ENCODE measurements around the gene TP63.

TP63 gene

GRCh38 chr3:189936201-189936945, 305.2 kb downstream of the TP63 start:
- H3K9me3 Mint-ChIP-seq, result no peaks in the 10 kb centered on the region
- no peak overlapping the region for H3K27ac Mint-ChIP-seq
- H3K4me1 Mint-ChIP-seq, result no peaks in the 10 kb centered on the region
- H3K4me3 Mint-ChIP-seq, result no peak overlapping the region
- no peak for DNase-seq
- ATAC-seq, result no peak
- H3K27me3 Mint-ChIP-seq, result peaks cover 7% of the 10 kb centered on the region

- Mint-ChIP-seq H3K9me3 (no peaks in the 10 kb centered on the region), H3K4me3 (no peak overlapping the region), H3K4me1 (no peaks in the 10 kb centered on the region), H3K27ac (no peak overlapping the region), H3K27me3 (peaks cover 7% of the 10 kb centered on the region)
- no peak for DNase-seq
- no peak for ATAC-seq
Observed at GRCh38 chr3:189937302-189938127, 306.3 kb downstream of the TP63 start.

- H3K9me3 Mint-ChIP-seq, result no peaks in the 10 kb centered on the region
Observed at GRCh38 chr3:189941125-189941524, 309.9 kb downstream of the TP63 start.

GRCh38 chr3:189941679-189942078, 310.5 kb downstream of the TP63 start:
- H3K27ac Mint-ChIP-seq, result no peak overlapping the region
- DNase-seq (no peak), ATAC-seq (no peak)
- H3K27me3 Mint-ChIP-seq, result peaks cover 5% of the 10 kb centered on the region
- no peak overlapping the region for H3K4me3 Mint-ChIP-seq
- no peaks in the 10 kb centered on the region for H3K4me1 Mint-ChIP-seq
- no peaks in the 10 kb centered on the region for H3K9me3 Mint-ChIP-seq

More at GRCh38 chr3:189941125-189941524, 309.9 kb downstream of the TP63 start:
- Mint-ChIP-seq H3K27me3 (no peaks in the 10 kb centered on the region), H3K27ac (no peak overlapping the region), H3K4me1 (no peaks in the 10 kb centered on the region), H3K4me3 (no peak overlapping the region)
- DNase-seq (no peak), ATAC-seq (no peak)

- Mint-ChIP-seq H3K9me3 (no peaks in the 10 kb centered on the region), H3K27me3 (peaks cover 7% of the 10 kb centered on the region), H3K4me1 (no peaks in the 10 kb centered on the region), H3K27ac (no peak overlapping the region), H3K4me3 (no peak overlapping the region)
- DNase-seq (no peak), ATAC-seq (no peak)
Observed at GRCh38 chr3:189942948-189943347, 311.8 kb downstream of the TP63 start.

- no peak overlapping the region for H3K4me3 Mint-ChIP-seq
- H3K27ac Mint-ChIP-seq, result no peak overlapping the region
- DNase-seq (no peak), ATAC-seq (no peak)
- no peaks in the 10 kb centered on the region for H3K9me3 Mint-ChIP-seq
- peaks cover 7% of the 10 kb centered on the region for H3K27me3 Mint-ChIP-seq
- H3K4me1 Mint-ChIP-seq, result peaks cover 5% of the 10 kb centered on the region
Observed at GRCh38 chr3:189944285-189945145, 313.3 kb downstream of the TP63 start.

- Mint-ChIP-seq H3K9me3 (no peaks in the 10 kb centered on the region), H3K4me3 (no peak overlapping the region), H3K27me3 (peaks cover 7% of the 10 kb centered on the region), H3K4me1 (peaks cover 5% of the 10 kb centered on the region), H3K27ac (no peak overlapping the region)
- DNase-seq (no peak), ATAC-seq (no peak)
Observed at GRCh38 chr3:189945935-189946709, 314.9 kb downstream of the TP63 start.

Data from stimulated activated naive CD8-positive, alpha-beta T cell treated with anti-CD3 and anti-CD28 coated beads, Interleukin-15, amount 100 ng/mL, for 72 hours (primary cell).